OCI-LY7 (cell line): Measurements from ENCODE around the gene UGT1A9.

Experiments used
- EZH2phosphoT487 ChIP-seq: fragments of 200-600 bp; sonication (generic); IDR thresholded peaks from 2 replicates; pipeline ENCODE4 v1.6.1; 2018; ENCODE audit warnings: low read depth, borderline replicate concordance, mild to moderate bottlenecking, mixed run types, antibody characterized with exemption, low read length, moderate library complexity, mixed read lengths
- TF ChIP-seq, protein P1 (sequence below): fragments of 200-600 bp; sonication (generic); conservative IDR thresholded peaks from 2 replicates; pipeline ENCODE4 v1.5.1; 2014; ENCODE audit warnings: mild to moderate bottlenecking, antibody characterized with exemption, low read length, moderate library complexity, mixed read lengths

DNA sequence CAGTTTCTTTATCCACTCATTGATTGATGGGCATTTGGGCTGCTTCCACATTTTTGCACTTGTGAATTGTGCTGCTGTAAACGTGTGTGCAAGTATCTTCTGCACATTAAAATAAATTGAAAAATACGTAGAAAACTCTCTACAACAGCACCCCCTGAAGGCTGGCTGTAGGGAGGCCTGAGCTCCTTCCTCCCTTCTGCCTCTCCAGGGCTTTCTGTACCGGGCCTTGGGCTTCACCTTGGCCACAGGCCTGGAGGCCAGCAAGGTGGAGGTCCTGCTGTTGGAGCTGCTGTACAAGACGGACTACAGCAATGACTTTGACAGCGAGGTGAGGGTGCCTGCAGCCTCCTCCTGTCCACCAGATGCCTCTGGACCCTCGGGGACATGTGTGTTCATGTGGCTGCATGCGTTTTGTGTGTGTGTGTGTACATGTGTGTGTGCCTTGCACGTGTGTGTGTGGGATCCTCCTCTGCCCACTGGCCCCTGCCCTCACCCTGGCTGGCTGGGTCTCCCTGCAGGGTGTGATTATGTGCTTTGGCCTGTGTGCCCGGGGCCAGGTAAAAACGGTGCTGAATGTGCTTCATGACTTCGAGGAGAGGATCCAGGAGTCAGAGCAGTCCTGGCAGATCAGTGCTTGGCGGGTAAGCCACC lies 135.6 kb downstream of the UGT1A9 start:
- TF ChIP-seq, protein P1, sequence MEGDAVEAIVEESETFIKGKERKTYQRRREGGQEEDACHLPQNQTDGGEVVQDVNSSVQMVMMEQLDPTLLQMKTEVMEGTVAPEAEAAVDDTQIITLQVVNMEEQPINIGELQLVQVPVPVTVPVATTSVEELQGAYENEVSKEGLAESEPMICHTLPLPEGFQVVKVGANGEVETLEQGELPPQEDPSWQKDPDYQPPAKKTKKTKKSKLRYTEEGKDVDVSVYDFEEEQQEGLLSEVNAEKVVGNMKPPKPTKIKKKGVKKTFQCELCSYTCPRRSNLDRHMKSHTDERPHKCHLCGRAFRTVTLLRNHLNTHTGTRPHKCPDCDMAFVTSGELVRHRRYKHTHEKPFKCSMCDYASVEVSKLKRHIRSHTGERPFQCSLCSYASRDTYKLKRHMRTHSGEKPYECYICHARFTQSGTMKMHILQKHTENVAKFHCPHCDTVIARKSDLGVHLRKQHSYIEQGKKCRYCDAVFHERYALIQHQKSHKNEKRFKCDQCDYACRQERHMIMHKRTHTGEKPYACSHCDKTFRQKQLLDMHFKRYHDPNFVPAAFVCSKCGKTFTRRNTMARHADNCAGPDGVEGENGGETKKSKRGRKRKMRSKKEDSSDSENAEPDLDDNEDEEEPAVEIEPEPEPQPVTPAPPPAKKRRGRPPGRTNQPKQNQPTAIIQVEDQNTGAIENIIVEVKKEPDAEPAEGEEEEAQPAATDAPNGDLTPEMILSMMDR: peak; percentile 46
- no peak for TF ChIP-seq EZH2phosphoT487
